Measurements from ENCODE around the gene RGS14. TPM values are rescaled to one million over a fixed set of nuclear protein-coding genes. Genes with fewer than 3 reads are reported as not detected.

RGS14 gene
- total RNA-seq, 1 donor from 2014 or later: 6.2 TPM

DNA sequence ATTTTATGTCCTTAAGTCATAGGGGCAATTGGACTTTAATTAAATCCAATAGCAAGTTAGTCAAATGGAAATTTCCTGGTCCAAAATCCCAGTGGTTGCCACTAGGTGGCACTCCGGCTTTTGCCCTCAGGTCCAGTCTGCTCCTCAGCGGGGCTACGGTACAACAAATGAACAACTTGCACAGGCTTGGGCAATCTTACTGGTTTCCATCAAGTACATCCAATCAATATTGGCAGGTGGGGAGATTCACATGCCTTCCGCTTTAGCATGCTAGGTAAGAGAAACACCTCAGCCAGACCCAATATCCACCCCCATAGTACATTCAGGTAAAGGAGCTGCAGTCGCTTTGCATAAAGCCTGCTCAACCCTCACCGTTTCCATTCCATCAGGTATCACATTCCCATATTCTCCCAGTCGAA is 39.8 kb upstream of the RGS14 start:
- Mint-ChIP-seq H3K9me3 (ENCODE audit: unreplicated experiment) (no peaks in the 10 kb centered on the region), H3K27ac (ENCODE audit: unreplicated experiment) (no peak overlapping the region), H3K4me1 (ENCODE audit: unreplicated experiment) (peaks cover 7% of the 10 kb centered on the region), H3K27me3 (ENCODE audit: unreplicated experiment) (no peaks in the 10 kb centered on the region), H3K4me3 (ENCODE audit: unreplicated experiment) (no peak overlapping the region), H3K36me3 (ENCODE audit: unreplicated experiment) (peaks cover 11% of the 10 kb centered on the region)
- DNase-seq (ENCODE audit: extremely low spot score, unreplicated experiment): no peak
- TF ChIP-seq, protein P1, sequence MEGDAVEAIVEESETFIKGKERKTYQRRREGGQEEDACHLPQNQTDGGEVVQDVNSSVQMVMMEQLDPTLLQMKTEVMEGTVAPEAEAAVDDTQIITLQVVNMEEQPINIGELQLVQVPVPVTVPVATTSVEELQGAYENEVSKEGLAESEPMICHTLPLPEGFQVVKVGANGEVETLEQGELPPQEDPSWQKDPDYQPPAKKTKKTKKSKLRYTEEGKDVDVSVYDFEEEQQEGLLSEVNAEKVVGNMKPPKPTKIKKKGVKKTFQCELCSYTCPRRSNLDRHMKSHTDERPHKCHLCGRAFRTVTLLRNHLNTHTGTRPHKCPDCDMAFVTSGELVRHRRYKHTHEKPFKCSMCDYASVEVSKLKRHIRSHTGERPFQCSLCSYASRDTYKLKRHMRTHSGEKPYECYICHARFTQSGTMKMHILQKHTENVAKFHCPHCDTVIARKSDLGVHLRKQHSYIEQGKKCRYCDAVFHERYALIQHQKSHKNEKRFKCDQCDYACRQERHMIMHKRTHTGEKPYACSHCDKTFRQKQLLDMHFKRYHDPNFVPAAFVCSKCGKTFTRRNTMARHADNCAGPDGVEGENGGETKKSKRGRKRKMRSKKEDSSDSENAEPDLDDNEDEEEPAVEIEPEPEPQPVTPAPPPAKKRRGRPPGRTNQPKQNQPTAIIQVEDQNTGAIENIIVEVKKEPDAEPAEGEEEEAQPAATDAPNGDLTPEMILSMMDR (IDR thresholded peaks at IDR 0.05): peak; percentile 86

- peaks cover 6% of the 10 kb centered on the region for H3K4me1 Mint-ChIP-seq (ENCODE audit: unreplicated experiment)
- H3K9me3 Mint-ChIP-seq (ENCODE audit: unreplicated experiment): no peaks in the 10 kb centered on the region
- TF ChIP-seq, protein P1 (IDR thresholded peaks at IDR 0.05): no peak
These were observed 37.7 kb upstream of the RGS14 start for GRCh38 chr5:177319913-177320588.

DNA sequence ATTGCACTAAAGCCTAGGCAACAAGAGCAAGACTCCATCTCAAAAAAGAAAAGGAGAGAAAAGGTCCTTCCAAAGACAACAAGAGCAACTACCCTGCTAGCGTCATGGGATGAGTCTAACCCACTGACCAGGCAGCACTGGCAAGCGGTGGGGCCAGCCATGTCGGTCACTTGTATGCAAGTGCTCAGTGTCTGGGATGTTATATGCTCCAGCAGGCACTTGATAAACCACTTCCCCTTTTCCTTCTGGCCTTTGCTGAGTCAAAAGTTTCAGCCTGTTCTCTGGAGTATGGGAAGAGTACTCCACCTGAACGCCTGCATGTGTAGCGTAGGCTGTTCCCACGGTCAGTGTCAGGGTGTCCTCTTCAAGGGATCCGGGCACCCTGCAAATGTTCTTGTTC is 36.8 kb upstream of the RGS14 start:
- Mint-ChIP-seq H3K9me3 (ENCODE audit: unreplicated experiment) (no peaks in the 10 kb centered on the region), H3K4me1 (ENCODE audit: unreplicated experiment) (peaks cover 8% of the 10 kb centered on the region), H3K27me3 (ENCODE audit: unreplicated experiment) (no peaks in the 10 kb centered on the region), H3K27ac (ENCODE audit: unreplicated experiment) (no peak overlapping the region), H3K36me3 (ENCODE audit: unreplicated experiment) (peaks cover 13% of the 10 kb centered on the region), H3K4me3 (ENCODE audit: unreplicated experiment) (no peak overlapping the region)
- no peak for DNase-seq (ENCODE audit: extremely low spot score, unreplicated experiment)
- TF ChIP-seq, protein P1 (IDR thresholded peaks at IDR 0.05): no peak

More at GRCh38 chr5:177319913-177320588, 37.7 kb upstream of the RGS14 start:
- Mint-ChIP-seq H3K36me3 (ENCODE audit: unreplicated experiment) (peaks cover 13% of the 10 kb centered on the region), H3K27me3 (ENCODE audit: unreplicated experiment) (no peaks in the 10 kb centered on the region), H3K27ac (ENCODE audit: unreplicated experiment) (no peak overlapping the region), H3K4me3 (ENCODE audit: unreplicated experiment) (no peak overlapping the region)
- no peak for DNase-seq (ENCODE audit: extremely low spot score, unreplicated experiment)

- no peak overlapping the region for H3K27ac Mint-ChIP-seq (ENCODE audit: unreplicated experiment)
- TF ChIP-seq, protein P1 (IDR thresholded peaks at IDR 0.05): no peak
- H3K9me3 Mint-ChIP-seq (ENCODE audit: unreplicated experiment): no peaks in the 10 kb centered on the region
- H3K36me3 Mint-ChIP-seq (ENCODE audit: unreplicated experiment): peaks cover 16% of the 10 kb centered on the region
- DNase-seq (ENCODE audit: extremely low spot score, unreplicated experiment): no peak
- no peak overlapping the region for H3K4me3 Mint-ChIP-seq (ENCODE audit: unreplicated experiment)
- H3K4me1 Mint-ChIP-seq (ENCODE audit: unreplicated experiment): peaks cover 18% of the 10 kb centered on the region
- no peaks in the 10 kb centered on the region for H3K27me3 Mint-ChIP-seq (ENCODE audit: unreplicated experiment)
These were observed 31.8 kb upstream of the RGS14 start for GRCh38 chr5:177325868-177326381.
